A549 (cell line): ENCODE results near the gene SRRM1.

Experiments used
- CTCF ChIP-seq: fragments of >200 bp; sonication (Bioruptor Twin); formaldehyde crosslinking; IDR thresholded peaks from 3 replicates; pipeline ENCODE4 v1.5.1; 2016
- FOXS1 ChIP-seq: fragments of 250-450 bp; sonication (Bioruptor Pico); IDR thresholded peaks from 2 replicates; pipeline ENCODE4 v1.5.0; 2020; ENCODE audit warnings: mild to moderate bottlenecking, moderate library complexity
- HMGXB4 ChIP-seq: fragments of 250-450 bp; sonication (Bioruptor Pico); IDR thresholded peaks from 2 replicates; pipeline ENCODE4 v1.5.0; 2021; ENCODE audit warnings: mild to moderate bottlenecking, moderate library complexity, borderline replicate concordance
- KDM1A ChIP-seq: fragments of 200-600 bp; sonication (generic); IDR thresholded peaks from 2 replicates; pipeline ENCODE4 v1.6.1; 2016; ENCODE audit warnings: low read depth, mild to moderate bottlenecking
- MAFK ChIP-seq: fragments of 450-650 bp; IDR thresholded peaks from 2 replicates; pipeline ENCODE4 v1.6.1; 2014; ENCODE audit not compliant: partially characterized antibody
- MAZ ChIP-seq: fragments of 150-350 bp; IDR thresholded peaks from 2 replicates; pipeline ENCODE4 v1.6.1; 2014; ENCODE audit warnings: antibody characterized with exemption, low read depth, low read length, borderline replicate concordance
- POLR2A ChIP-seq: IDR thresholded peaks from 2 replicates; pipeline ENCODE4 v1.6.1; 2012; ENCODE audit warnings: mild to moderate bottlenecking, low read length
- RFX5 ChIP-seq: fragments of 450-650 bp; IDR thresholded peaks from 2 replicates; pipeline ENCODE4 v1.7.1; 2014; ENCODE audit warnings: antibody characterized with exemption, mild to moderate bottlenecking, moderate library complexity
- RNF2 ChIP-seq: fragments of 200-600 bp; sonication (generic); IDR thresholded peaks from 2 replicates; pipeline ENCODE4 v1.6.1; 2016; ENCODE audit warnings: low read depth, mild to moderate bottlenecking, antibody characterized with exemption, moderate library complexity, borderline replicate concordance
- SMC3 ChIP-seq: fragments of >200 bp; sonication (Bioruptor Twin); formaldehyde crosslinking; IDR thresholded peaks from 3 replicates; pipeline ENCODE4 v1.6.1; 2018; ENCODE audit warnings: inconsistent platforms
- TP53 ChIP-seq: fragments of 250-450 bp; sonication (Bioruptor Pico); IDR thresholded peaks from 2 replicates; pipeline ENCODE4 v1.5.0; 2021; ENCODE audit warnings: mild to moderate bottlenecking, moderate library complexity

- TF ChIP-seq POLR2A (no peak), CTCF (no peak), KDM1A (no peak), HMGXB4 (CRISPR knock-in tag) (no peak), SMC3 (no peak), MAZ (no peak), MAFK (no peak), RNF2 (no peak), TP53 (CRISPR knock-in tag) (no peak), FOXS1 (no peak), RFX5 (no peak)
These were observed 10.3 kb upstream of the SRRM1 start for GRCh38 chr1:24632832-24633175.
